DND-41 (cell line): ENCODE data around the gene CNTLN.
"Not testable (repeated sequence)": the region's sequence is repeated elsewhere in the genome, so short reads cannot be mapped to it uniquely, and the experiment has no call there.

ENCODE experiments used
- CTCF ChIP-seq: IDR thresholded peaks from 2 replicates; pipeline ENCODE4 v1.5.1; 2012; ENCODE audit warnings: borderline replicate concordance, low read length, moderate library complexity, mild to moderate bottlenecking; ENCODE audit not compliant: poor library complexity, severe bottlenecking; ENCODE audit errors: extremely low read depth
- EZH2 ChIP-seq: IDR thresholded peaks from 3 replicates; pipeline ENCODE4 v1.6.1; 2012; ENCODE audit warnings: borderline replicate concordance, low read depth, mild to moderate bottlenecking, moderate library complexity, low read length, inconsistent platforms; ENCODE audit not compliant: severe bottlenecking

- TF ChIP-seq CTCF, EZH2: not testable (repeated sequence)
Observed at GRCh38 chr9:17290673-17291072, 155.8 kb downstream of the CNTLN start.
